ENCODE results near the gene LY6G6F. TPM values are rescaled to one million over a fixed set of nuclear protein-coding genes. Genes with fewer than 3 reads are reported as not detected.

LY6G6F gene
- total and polyA plus RNA-seq, 2 donors (not counting 3 experiments of a cell fraction or from before 2014, with no cell fraction given) = not detected

DNA sequence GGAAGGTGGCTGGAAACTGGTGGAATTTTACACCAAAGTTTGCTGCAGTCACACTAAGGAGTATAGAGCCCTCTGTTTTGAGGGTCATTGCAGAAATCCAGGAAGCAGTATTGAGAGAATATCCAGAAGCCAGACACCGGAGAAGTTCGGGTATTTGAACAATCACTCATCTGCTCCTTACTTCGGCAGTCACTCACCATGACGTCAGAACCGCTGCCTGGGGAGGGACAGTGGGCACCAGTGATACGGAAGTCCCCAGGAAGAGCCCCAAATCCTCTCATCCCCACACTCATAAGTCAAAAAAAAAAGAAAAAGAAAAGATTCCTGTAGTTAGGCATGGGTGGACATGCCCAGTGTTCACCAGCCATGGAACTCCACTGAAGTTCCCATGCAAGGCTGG, 29.8 kb upstream of the LY6G6F start:
- no peak for TF ChIP-seq JUN (IDR thresholded peaks at IDR 0.05; ENCODE audit: borderline replicate concordance, insufficient read depth, insufficient read length, low read depth)
- TF ChIP-seq, protein P1, sequence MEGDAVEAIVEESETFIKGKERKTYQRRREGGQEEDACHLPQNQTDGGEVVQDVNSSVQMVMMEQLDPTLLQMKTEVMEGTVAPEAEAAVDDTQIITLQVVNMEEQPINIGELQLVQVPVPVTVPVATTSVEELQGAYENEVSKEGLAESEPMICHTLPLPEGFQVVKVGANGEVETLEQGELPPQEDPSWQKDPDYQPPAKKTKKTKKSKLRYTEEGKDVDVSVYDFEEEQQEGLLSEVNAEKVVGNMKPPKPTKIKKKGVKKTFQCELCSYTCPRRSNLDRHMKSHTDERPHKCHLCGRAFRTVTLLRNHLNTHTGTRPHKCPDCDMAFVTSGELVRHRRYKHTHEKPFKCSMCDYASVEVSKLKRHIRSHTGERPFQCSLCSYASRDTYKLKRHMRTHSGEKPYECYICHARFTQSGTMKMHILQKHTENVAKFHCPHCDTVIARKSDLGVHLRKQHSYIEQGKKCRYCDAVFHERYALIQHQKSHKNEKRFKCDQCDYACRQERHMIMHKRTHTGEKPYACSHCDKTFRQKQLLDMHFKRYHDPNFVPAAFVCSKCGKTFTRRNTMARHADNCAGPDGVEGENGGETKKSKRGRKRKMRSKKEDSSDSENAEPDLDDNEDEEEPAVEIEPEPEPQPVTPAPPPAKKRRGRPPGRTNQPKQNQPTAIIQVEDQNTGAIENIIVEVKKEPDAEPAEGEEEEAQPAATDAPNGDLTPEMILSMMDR (IDR thresholded peaks at IDR 0.05; ENCODE audit: extremely low read depth in 1 of 2, insufficient read depth in 1 of 2, low read depth in 1 of 2, low read length in 2 of 2) = no peak
- Histone ChIP-seq H3K9ac (replicated peaks; ENCODE audit: extremely low read depth, insufficient read depth, low read length) (no peak overlapping the region), H3K4me2 (ENCODE audit: insufficient read depth, low read length) (no peak overlapping the region), H3K79me2 (ENCODE audit: control insufficient read depth, insufficient read depth, low read length) (no peaks in the 10 kb centered on the region), H3K9me1 (replicated peaks; ENCODE audit: control insufficient read depth, extremely low read depth, insufficient read depth, low read length) (no peaks in the 10 kb centered on the region), H3K9me3 (replicated peaks; ENCODE audit: control insufficient read depth, insufficient read depth, low read length) (no peaks in the 10 kb centered on the region), H3K36me3 (ENCODE audit: control insufficient read depth in 2 of 2, extremely low read depth in 1 of 2, insufficient read depth in 2 of 2, low read length in 2 of 2) (peaks cover 2 to 11% of the 10 kb centered on the region in 2 experiments), H3K4me1 (ENCODE audit: control insufficient read depth, extremely low read depth, insufficient read depth, low read length) (peaks cover 8% of the 10 kb centered on the region), H2AFZ (ENCODE audit: low read depth, low read length) (no peak overlapping the region), H3K27me3 (ENCODE audit: control insufficient read depth in 2 of 2, insufficient read depth in 2 of 2, low read length in 2 of 2) (no peaks in the 10 kb centered on the region), H4K20me1 (replicated peaks; ENCODE audit: control insufficient read depth, extremely low read depth, insufficient read depth, low read length) (no peaks in the 10 kb centered on the region), H3K27ac (ENCODE audit: insufficient read depth, low read depth, low read length) (no peak overlapping the region), H3K4me3 (replicated peaks in 1 of 3; ENCODE audit: insufficient read depth in 1 of 3, low read depth in 1 of 3, low read length in 3 of 3) (no peak overlapping the region)
- FAIRE-seq (no peak), DNase-seq (ENCODE audit: low read depth, low spot score) (no peak)
- CTCF ChIA-PET = no interaction called here
- intact Hi-C loops (cut with micrococcal nuclease) (no loop called here), dilution Hi-C loops (cut with MboI; ENCODE audit: extremely low pct_ligation_motif_present, low sequenced_read_pairs) (no loop called here)
- POLR2A ChIA-PET = no interaction called here
- no TSS peak for BruUV-seq (replicated peaks)

DNA sequence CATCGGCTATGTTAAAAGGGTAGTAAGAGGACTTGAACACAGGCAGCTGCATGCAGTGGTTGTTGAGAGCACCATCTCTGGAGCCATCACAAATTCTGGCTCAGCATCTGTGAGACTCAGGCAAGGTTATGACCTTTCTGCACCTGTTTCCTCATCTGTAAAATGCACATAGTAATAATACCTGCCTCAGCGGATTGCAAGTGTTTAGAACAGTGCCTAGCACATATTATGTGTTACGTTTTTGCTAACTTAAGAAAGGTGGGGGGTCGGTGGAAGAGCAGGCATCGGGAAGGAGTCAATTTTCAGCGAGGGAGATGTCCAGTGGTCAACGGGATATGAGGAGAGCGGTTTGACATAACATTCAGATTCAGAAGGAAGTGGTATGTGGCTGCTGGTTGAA, 28.7 kb upstream of the LY6G6F start:
- H2AFZ ChIP-seq (ENCODE audit: low read depth, low read length) = no peak overlapping the region
- ChIA-PET POLR2A (no interaction called here), CTCF (interaction anchor here (1.1 to 1.2 kb wide), 4 partner anchors 92 to 274 kb away, joined by 3 to 5 read pairs (median 4); no protein-coding TSS in a partner anchor)
- H3K4me3 ChIP-seq (replicated peaks in 1 of 3; ENCODE audit: insufficient read depth in 1 of 3, low read depth in 1 of 3, low read length in 3 of 3) = no peak overlapping the region
- H3K36me3 ChIP-seq (ENCODE audit: control insufficient read depth in 2 of 2, extremely low read depth in 1 of 2, insufficient read depth in 2 of 2, low read length in 2 of 2) = peaks cover 0 to 6% of the 10 kb centered on the region in 2 experiments
- no peaks in the 10 kb centered on the region for H3K9me3 ChIP-seq (replicated peaks; ENCODE audit: control insufficient read depth, insufficient read depth, low read length)
- intact Hi-C loops (cut with micrococcal nuclease) (no loop called here), dilution Hi-C loops (cut with MboI; ENCODE audit: extremely low pct_ligation_motif_present, low sequenced_read_pairs) (no loop called here)
- no peaks in the 10 kb centered on the region for H3K9me1 ChIP-seq (replicated peaks; ENCODE audit: control insufficient read depth, extremely low read depth, insufficient read depth, low read length)
- no TSS peak for BruUV-seq (replicated peaks)
- TF ChIP-seq, protein P1 (IDR thresholded peaks at IDR 0.05; ENCODE audit: extremely low read depth in 1 of 2, insufficient read depth in 1 of 2, low read depth in 1 of 2, low read length in 2 of 2) = no peak
- TF ChIP-seq GATA2 (IDR thresholded peaks at IDR 0.05; ENCODE audit: insufficient read depth, insufficient read length, low read depth, low read length) = no peak
- TF ChIP-seq FOS (IDR thresholded peaks at IDR 0.05; ENCODE audit: borderline replicate concordance, insufficient read depth, low read length) = no peak
- TF ChIP-seq MYC (IDR thresholded peaks at IDR 0.05; ENCODE audit: low read depth, low read length) = no peak
- TF ChIP-seq EZH2 (IDR thresholded peaks at IDR 0.05; ENCODE audit: borderline replicate concordance, low read depth, low read length, severe bottlenecking) = no peak
- TF ChIP-seq, protein P2, sequence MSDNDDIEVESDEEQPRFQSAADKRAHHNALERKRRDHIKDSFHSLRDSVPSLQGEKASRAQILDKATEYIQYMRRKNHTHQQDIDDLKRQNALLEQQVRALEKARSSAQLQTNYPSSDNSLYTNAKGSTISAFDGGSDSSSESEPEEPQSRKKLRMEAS (IDR thresholded peaks at IDR 0.05; ENCODE audit: insufficient read depth, insufficient read length) = no peak
- no peak for TF ChIP-seq JUN (IDR thresholded peaks at IDR 0.05; ENCODE audit: borderline replicate concordance, insufficient read depth, insufficient read length, low read depth)
- no peak for TF ChIP-seq POLR2AphosphoS5 (IDR thresholded peaks at IDR 0.05; ENCODE audit: insufficient read depth, low read depth, low read length)
- no peak for TF ChIP-seq POLR2A (IDR thresholded peaks at IDR 0.05; ENCODE audit: low read depth, low read length)
- no peaks in the 10 kb centered on the region for H4K20me1 ChIP-seq (replicated peaks; ENCODE audit: control insufficient read depth, extremely low read depth, insufficient read depth, low read length)
- H3K4me2 ChIP-seq (ENCODE audit: insufficient read depth, low read length) = no peak overlapping the region
- H3K27ac ChIP-seq (ENCODE audit: insufficient read depth, low read depth, low read length) = no peak overlapping the region
- H3K27me3 ChIP-seq (ENCODE audit: control insufficient read depth in 2 of 2, insufficient read depth in 2 of 2, low read length in 2 of 2) = no peaks in the 10 kb centered on the region
- H3K4me1 ChIP-seq (ENCODE audit: control insufficient read depth, extremely low read depth, insufficient read depth, low read length) = peaks cover 8% of the 10 kb centered on the region
- H3K9ac ChIP-seq (replicated peaks; ENCODE audit: extremely low read depth, insufficient read depth, low read length) = no peak overlapping the region
- FAIRE-seq (no peak), DNase-seq (ENCODE audit: low read depth, low spot score) (no peak)
- H3K79me2 ChIP-seq (ENCODE audit: control insufficient read depth, insufficient read depth, low read length) = no peaks in the 10 kb centered on the region

All from endothelial cell of umbilical vein (primary cell).